Right ventricle myocardium superior (tissue), 1 donor: ENCODE results near the gene EFCAB12. TPM values are rescaled to one million over a fixed set of nuclear protein-coding genes. Genes with fewer than 3 reads are reported as not detected.

Experiments used
- ATAC-seq: fragments of 200-7000 bp; cut with Tn5 transposase; one replicate; pipeline ENCODE4 v1.9.1; 2020; ENCODE audit warnings: mild to moderate bottlenecking; ENCODE audit not compliant: poor library complexity
- DNase-seq: peaks from one replicate; pipeline ENCODE4 v3.0.0-alpha.2; 2020
- intact Hi-C: fragments of 100-400 bp; cut with DNase I; formaldehyde crosslinking; loops from one replicate; pipeline ENCODE4 v1.11.2; 2022
- long read RNA-seq: library from polyadenylated mRNA; unstranded; transcript quantifications from one replicate; pipeline ENCODE4 v2.0.0, GENCODE V29; 2021
- total RNA-seq: library from RNA; stranded (reverse); fragmentation: NEBNext Ultra II Directional; extraction: Animal tissue kit (Norgen Biotek cat#: 25700); gene quantifications from one replicate; pipeline ENCODE4 v1.2.1, GENCODE V29; 2021
- donor health status: DM: no; HTN: yes; CAD: no; lungs with severe emphysema.

EFCAB12 gene
- total RNA-seq = not detected
- long read RNA-seq = 0 reads

GRCh38 chr3:129428376-129429079 is at the start of gene EFCAB12:
TSS of gene EFCAB12 (minus strand) at chr3:129428636. CDS start at chr3:129428488, 148 bp downstream.
- intact Hi-C loops = no loop called here
- ATAC-seq (peak; percentile 99), DNase-seq (peak; percentile 98)

- intact Hi-C loops = no loop called here
- ATAC-seq (no peak), DNase-seq (no peak)
Observed at GRCh38 chr3:129476586-129476985, 48.1 kb upstream of the EFCAB12 start.

- DNase-seq = no peak
- no peak for ATAC-seq
Observed at GRCh38 chr3:129475863-129476262, 47.4 kb upstream of the EFCAB12 start.

GRCh38 chr3:129474984-129475804 is 46.8 kb upstream of the EFCAB12 start:
- no peak for ATAC-seq
- no peak for DNase-seq
- intact Hi-C loops = no loop called here

More at GRCh38 chr3:129475863-129476262, 47.4 kb upstream of the EFCAB12 start:
- intact Hi-C loops = no loop called here

- no peak for ATAC-seq
- no peak for DNase-seq
- intact Hi-C loops = no loop called here
Observed at GRCh38 chr3:129473769-129474152, 45.3 kb upstream of the EFCAB12 start.

GRCh38 chr3:129473067-129473768 is 44.8 kb upstream of the EFCAB12 start:
- intact Hi-C loops = no loop called here
- no peak for ATAC-seq
- DNase-seq = no peak

GRCh38 chr3:129470861-129471260 is 42.4 kb upstream of the EFCAB12 start:
- intact Hi-C loops = no loop called here
- DNase-seq (no peak), ATAC-seq (no peak)

GRCh38 chr3:129469026-129469425 is 40.6 kb upstream of the EFCAB12 start:
- ATAC-seq (peak; percentile 92), DNase-seq (no peak)
- intact Hi-C loops = no loop called here

GRCh38 chr3:129467932-129468331 is 39.5 kb upstream of the EFCAB12 start:
- no peak for DNase-seq
- intact Hi-C loops = no loop called here
- no peak for ATAC-seq

GRCh38 chr3:129463716-129464115 is 35.3 kb upstream of the EFCAB12 start:
- ATAC-seq (no peak), DNase-seq (no peak)
- intact Hi-C loops = no loop called here

GRCh38 chr3:129463094-129463493 is 34.7 kb upstream of the EFCAB12 start:
- intact Hi-C loops = no loop called here
- DNase-seq (no peak), ATAC-seq (no peak)

- intact Hi-C loops = no loop called here
- no peak for DNase-seq
- ATAC-seq = peak; percentile 73
Observed at GRCh38 chr3:129462361-129462968, 34.0 kb upstream of the EFCAB12 start.

- DNase-seq = peak; percentile 67
- peak; percentile 88 for ATAC-seq
- intact Hi-C loops = no loop called here
Observed at GRCh38 chr3:129461461-129462146, 33.2 kb upstream of the EFCAB12 start.

GRCh38 chr3:129461022-129461421 is 32.6 kb upstream of the EFCAB12 start:
- ATAC-seq (no peak), DNase-seq (no peak)
- intact Hi-C loops = no loop called here

- no peak for DNase-seq
- intact Hi-C loops = no loop called here
Observed at GRCh38 chr3:129460572-129460971, 32.1 kb upstream of the EFCAB12 start.

GRCh38 chr3:129460155-129460554 is 31.7 kb upstream of the EFCAB12 start:
- intact Hi-C loops = no loop called here
- ATAC-seq = no peak

More at GRCh38 chr3:129460572-129460971, 32.1 kb upstream of the EFCAB12 start:
- no peak for ATAC-seq

GRCh38 chr3:129453732-129454131 is 25.3 kb upstream of the EFCAB12 start:
- no peak for DNase-seq
- ATAC-seq = no peak
- intact Hi-C loops = no loop called here

More at GRCh38 chr3:129460155-129460554, 31.7 kb upstream of the EFCAB12 start:
- no peak for DNase-seq
